PC-9 (cell line): ENCODE measurements around the gene KCNJ14.

Experiments used
- EZH2 ChIP-seq: fragments of 200-600 bp; sonication (generic); IDR thresholded peaks from 2 replicates; pipeline ENCODE4 v1.8.0; 2017; ENCODE audit warnings: antibody characterized with exemption, low read depth
- TF ChIP-seq, protein P1 (sequence below): fragments of 200-600 bp; sonication (generic); conservative IDR thresholded peaks from 2 replicates; pipeline ENCODE4 v1.6.1; 2017; ENCODE audit warnings: mixed run types, antibody characterized with exemption, mild to moderate bottlenecking, moderate library complexity

DNA sequence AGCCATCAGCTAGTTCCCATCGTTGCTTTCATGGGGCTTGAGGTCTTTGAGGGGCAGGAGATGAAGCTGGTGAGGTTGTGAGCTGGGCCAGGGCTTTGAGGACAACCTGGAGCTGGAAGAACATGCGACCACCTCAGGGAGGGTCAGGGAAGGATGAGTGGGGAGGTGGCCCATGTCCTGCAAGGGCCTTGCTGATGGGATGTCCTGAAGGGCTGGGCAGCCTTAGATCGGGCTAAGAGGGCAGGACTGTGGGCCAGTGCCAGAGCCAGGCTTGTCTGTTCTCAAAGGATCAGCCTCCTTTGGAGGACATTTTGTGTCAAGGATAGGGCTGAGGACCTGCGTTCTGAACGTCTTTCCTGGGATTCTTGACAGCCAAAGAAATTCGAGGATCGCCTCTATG lies 24.3 kb downstream of the KCNJ14 start:
- TF ChIP-seq, protein P1, sequence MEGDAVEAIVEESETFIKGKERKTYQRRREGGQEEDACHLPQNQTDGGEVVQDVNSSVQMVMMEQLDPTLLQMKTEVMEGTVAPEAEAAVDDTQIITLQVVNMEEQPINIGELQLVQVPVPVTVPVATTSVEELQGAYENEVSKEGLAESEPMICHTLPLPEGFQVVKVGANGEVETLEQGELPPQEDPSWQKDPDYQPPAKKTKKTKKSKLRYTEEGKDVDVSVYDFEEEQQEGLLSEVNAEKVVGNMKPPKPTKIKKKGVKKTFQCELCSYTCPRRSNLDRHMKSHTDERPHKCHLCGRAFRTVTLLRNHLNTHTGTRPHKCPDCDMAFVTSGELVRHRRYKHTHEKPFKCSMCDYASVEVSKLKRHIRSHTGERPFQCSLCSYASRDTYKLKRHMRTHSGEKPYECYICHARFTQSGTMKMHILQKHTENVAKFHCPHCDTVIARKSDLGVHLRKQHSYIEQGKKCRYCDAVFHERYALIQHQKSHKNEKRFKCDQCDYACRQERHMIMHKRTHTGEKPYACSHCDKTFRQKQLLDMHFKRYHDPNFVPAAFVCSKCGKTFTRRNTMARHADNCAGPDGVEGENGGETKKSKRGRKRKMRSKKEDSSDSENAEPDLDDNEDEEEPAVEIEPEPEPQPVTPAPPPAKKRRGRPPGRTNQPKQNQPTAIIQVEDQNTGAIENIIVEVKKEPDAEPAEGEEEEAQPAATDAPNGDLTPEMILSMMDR = no peak
- no peak for TF ChIP-seq EZH2
